ENCODE results near the gene AIMP1. TPM values are rescaled to one million over a fixed set of nuclear protein-coding genes. Genes with fewer than 3 reads are reported as not detected.

AIMP1 gene
- total and polyA plus RNA-seq, 4 experiments from 2014 or later, result 47.0 to 95.9 (median 62.3) TPM

DNA sequence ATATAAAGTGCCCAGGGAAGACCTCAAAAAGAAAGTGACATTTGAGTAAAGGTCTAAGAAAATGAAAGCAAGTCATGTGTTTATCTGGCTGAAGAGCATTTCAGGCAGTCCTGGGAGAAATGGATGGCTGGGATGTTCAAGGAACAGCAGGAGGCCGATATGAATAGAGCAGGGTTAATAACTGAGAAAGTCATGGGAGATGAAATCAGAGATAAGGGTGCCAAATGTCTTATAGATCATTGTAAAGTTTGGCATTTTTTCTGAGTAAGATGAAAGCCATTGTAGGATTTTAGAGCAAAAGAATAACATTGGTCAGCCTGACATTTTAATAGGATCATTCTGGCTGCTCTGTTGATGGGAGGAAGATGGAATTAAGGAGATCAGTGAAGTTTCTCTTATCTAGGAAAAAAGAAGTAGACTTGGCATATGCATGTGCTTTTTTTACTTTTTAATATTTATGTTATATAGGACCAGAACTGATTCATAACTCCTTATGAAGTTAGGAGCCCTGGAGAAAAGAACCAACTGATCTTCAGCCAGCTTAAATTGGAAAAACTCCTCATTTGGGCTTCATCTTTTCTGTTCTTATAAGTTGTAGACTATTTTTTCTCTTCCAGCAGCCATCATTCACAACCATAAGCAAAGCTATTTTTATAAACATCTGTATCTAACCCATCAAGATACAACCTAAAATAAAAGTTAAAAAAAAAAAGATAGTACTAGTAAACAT is 18.6 kb downstream of the AIMP1 start:
- Mint-ChIP-seq H3K36me3 (peaks cover 78 to 83% of the 10 kb centered on the region in 2 donors), H3K4me3 (no peak overlapping the region), H3K9me3 (peaks cover 5 to 16% (median 10%) of the 10 kb centered on the region in 8 donors), H3K27ac (no peak overlapping the region), H3K4me1 (peaks cover 10 to 19% (median 13%) of the 10 kb centered on the region in 4 donors), H3K27me3 (no peaks in the 10 kb centered on the region)
- no peak for DNase-seq
- no peak overlapping the region for H3K27ac ChIP-seq (ENCODE audit: low read depth, low read length)
- ChIA-PET CTCF (ENCODE audit: partially characterized antibody) (no interaction called here), POLR2A (ENCODE audit: partially characterized antibody) (interaction anchor here (0.6 kb wide), 1 partner anchor 190 kb away, joined by 3 read pairs; no protein-coding TSS in a partner anchor)
- no peaks in the 10 kb centered on the region for H3K9me3 ChIP-seq (ENCODE audit: control insufficient read depth in 1 of 2, low read length in 2 of 2)
- H3K27me3 ChIP-seq (ENCODE audit: insufficient read depth, low read length), result no peaks in the 10 kb centered on the region
- H3K4me3 ChIP-seq (ENCODE audit: low read length in 2 of 2), result no peak overlapping the region
- H3K4me1 ChIP-seq (ENCODE audit: insufficient read depth, low read length), result peaks cover under 1% of the 10 kb centered on the region
- peaks cover 53% of the 10 kb centered on the region for H3K36me3 ChIP-seq (ENCODE audit: insufficient read depth, low read length)
- intact Hi-C loops (cut with micrococcal nuclease), result no loop called here

DNA sequence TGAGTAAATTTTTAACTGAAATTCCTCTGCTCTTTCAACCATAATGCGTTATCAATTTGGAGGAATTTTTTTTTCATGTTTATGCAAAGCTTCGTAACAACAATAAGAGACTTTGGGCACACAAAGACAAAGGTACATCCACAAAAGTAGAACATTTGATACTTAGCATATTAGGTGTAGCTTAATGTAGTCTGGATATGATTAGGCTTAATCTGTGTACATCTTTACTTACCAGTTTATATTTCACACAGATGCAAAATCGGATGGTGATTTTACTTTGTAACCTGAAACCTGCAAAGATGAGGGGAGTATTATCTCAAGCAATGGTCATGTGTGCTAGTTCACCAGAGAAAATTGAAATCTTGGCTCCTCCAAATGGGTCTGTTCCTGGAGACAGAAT is 20.3 kb downstream of the AIMP1 start:
- peaks cover 81 to 90% of the 10 kb centered on the region in 2 donors for H3K36me3 Mint-ChIP-seq
- peaks cover 14% of the 10 kb centered on the region for H3K4me1 ChIP-seq (ENCODE audit: insufficient read depth, low read length)
- no peaks in the 10 kb centered on the region for H3K27me3 ChIP-seq (ENCODE audit: insufficient read depth, low read length)
- no peak overlapping the region for H3K27ac Mint-ChIP-seq
- no peak overlapping the region for H3K27ac ChIP-seq (ENCODE audit: low read depth, low read length)
- DNase-seq, result no peak
- H3K27me3 Mint-ChIP-seq, result no peaks in the 10 kb centered on the region
- H3K9me3 ChIP-seq (ENCODE audit: control insufficient read depth in 1 of 2, low read length in 2 of 2), result no peaks in the 10 kb centered on the region
- CTCF ChIA-PET (ENCODE audit: partially characterized antibody), result no interaction called here
- no peak overlapping the region for H3K4me3 ChIP-seq (ENCODE audit: low read length in 2 of 2)
- intact Hi-C loops (cut with micrococcal nuclease), result no loop called here
- peaks cover 22 to 36% (median 28%) of the 10 kb centered on the region in 4 donors for H3K4me1 Mint-ChIP-seq
- POLR2A ChIA-PET (ENCODE audit: partially characterized antibody), result no interaction called here
- peaks cover 47% of the 10 kb centered on the region for H3K36me3 ChIP-seq (ENCODE audit: insufficient read depth, low read length)
- no peak overlapping the region for H3K4me3 Mint-ChIP-seq
- peaks cover 6 to 21% (median 10%) of the 10 kb centered on the region in 8 donors for H3K9me3 Mint-ChIP-seq

- Histone ChIP-seq H3K4me1 (ENCODE audit: insufficient read depth, low read length) (peaks cover 18% of the 10 kb centered on the region), H3K36me3 (ENCODE audit: insufficient read depth, low read length) (peaks cover 42% of the 10 kb centered on the region), H3K27ac (ENCODE audit: low read depth, low read length) (no peak overlapping the region), H3K9me3 (ENCODE audit: control insufficient read depth in 1 of 2, low read length in 2 of 2) (no peaks in the 10 kb centered on the region), H3K4me3 (ENCODE audit: low read length in 2 of 2) (no peak overlapping the region), H3K27me3 (ENCODE audit: insufficient read depth, low read length) (no peaks in the 10 kb centered on the region)
- Mint-ChIP-seq H3K27ac (no peak overlapping the region), H3K9me3 (peaks cover 6 to 21% (median 10%) of the 10 kb centered on the region in 8 donors), H3K27me3 (no peaks in the 10 kb centered on the region), H3K4me3 (peak overlapping the region in 1 of 8 donors; percentile 32), H3K36me3 (peaks cover 80 to 89% of the 10 kb centered on the region in 2 donors), H3K4me1 (peaks cover 29 to 48% (median 39%) of the 10 kb centered on the region in 4 donors)
- ChIA-PET POLR2A (ENCODE audit: partially characterized antibody) (no interaction called here), CTCF (ENCODE audit: partially characterized antibody) (no interaction called here)
- intact Hi-C loops (cut with micrococcal nuclease), result no loop called here
- DNase-seq, result no peak
These were observed 21.6 kb downstream of the AIMP1 start for GRCh38 chr4:106337916-106338315.

DNA sequence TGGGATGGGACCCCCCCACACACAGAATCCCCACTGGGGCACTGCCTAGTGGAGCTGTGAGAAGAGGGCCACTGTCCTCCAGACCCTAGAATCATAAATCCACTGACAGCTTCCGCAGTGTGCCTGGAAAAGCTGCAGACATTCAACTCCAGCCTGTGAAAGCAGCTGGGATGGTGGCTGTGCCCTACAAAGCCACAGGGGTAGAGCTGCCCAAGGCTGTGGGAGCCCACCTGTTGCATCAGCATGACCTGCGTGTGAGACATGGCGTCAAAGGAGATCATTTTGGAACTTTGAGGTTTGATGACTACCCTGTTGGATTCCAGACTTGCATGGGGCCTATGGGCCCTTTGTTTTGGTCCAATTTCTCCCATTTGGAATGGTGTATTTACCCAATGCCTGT is 22.3 kb downstream of the AIMP1 start:
- no peak overlapping the region for H3K4me3 Mint-ChIP-seq
- H3K4me3 ChIP-seq (ENCODE audit: low read length in 2 of 2), result no peak overlapping the region
- no peak overlapping the region for H3K27ac Mint-ChIP-seq
- H3K4me1 ChIP-seq (ENCODE audit: insufficient read depth, low read length), result peaks cover 18% of the 10 kb centered on the region
- no peak for DNase-seq
- peaks cover 32 to 51% (median 44%) of the 10 kb centered on the region in 4 donors for H3K4me1 Mint-ChIP-seq
- peaks cover 36% of the 10 kb centered on the region for H3K36me3 ChIP-seq (ENCODE audit: insufficient read depth, low read length)
- no peaks in the 10 kb centered on the region for H3K27me3 Mint-ChIP-seq
- no peaks in the 10 kb centered on the region for H3K9me3 ChIP-seq (ENCODE audit: control insufficient read depth in 1 of 2, low read length in 2 of 2)
- H3K9me3 Mint-ChIP-seq, result peaks cover 6 to 21% (median 10%) of the 10 kb centered on the region in 8 donors
- ChIA-PET POLR2A (ENCODE audit: partially characterized antibody) (no interaction called here), CTCF (ENCODE audit: partially characterized antibody) (no interaction called here)
- no peak overlapping the region for H3K27ac ChIP-seq (ENCODE audit: low read depth, low read length)
- H3K27me3 ChIP-seq (ENCODE audit: insufficient read depth, low read length), result no peaks in the 10 kb centered on the region
- peaks cover 79 to 88% of the 10 kb centered on the region in 2 donors for H3K36me3 Mint-ChIP-seq
- intact Hi-C loops (cut with micrococcal nuclease), result loop anchor here (1.0 kb wide), 1 partner anchor 37 kb away; no protein-coding TSS in a partner anchor

GRCh38 chr4:106339431-106339830 is 23.1 kb downstream of the AIMP1 start:
- Mint-ChIP-seq H3K27ac (peak overlapping the region in 1 of 7 donors; percentile 40), H3K4me1 (peaks cover 37 to 58% (median 49%) of the 10 kb centered on the region in 4 donors), H3K4me3 (peak overlapping the region in 2 of 8 donors; percentile 31 to 46), H3K9me3 (peaks cover 6 to 21% (median 10%) of the 10 kb centered on the region in 8 donors), H3K27me3 (no peaks in the 10 kb centered on the region), H3K36me3 (peaks cover 81 to 88% of the 10 kb centered on the region in 2 donors)
- CTCF ChIA-PET (ENCODE audit: partially characterized antibody), result no interaction called here
- no peaks in the 10 kb centered on the region for H3K27me3 ChIP-seq (ENCODE audit: insufficient read depth, low read length)
- peaks cover 30% of the 10 kb centered on the region for H3K36me3 ChIP-seq (ENCODE audit: insufficient read depth, low read length)
- intact Hi-C loops (cut with micrococcal nuclease), result loop anchor here (1.0 kb wide), 1 partner anchor 38 kb away; no protein-coding TSS in a partner anchor
- POLR2A ChIA-PET (ENCODE audit: partially characterized antibody), result no interaction called here
- H3K9me3 ChIP-seq (ENCODE audit: control insufficient read depth in 1 of 2, low read length in 2 of 2), result no peaks in the 10 kb centered on the region
- H3K4me1 ChIP-seq (ENCODE audit: insufficient read depth, low read length), result peaks cover 18% of the 10 kb centered on the region
- no peak overlapping the region for H3K27ac ChIP-seq (ENCODE audit: low read depth, low read length)
- no peak for DNase-seq
- no peak overlapping the region for H3K4me3 ChIP-seq (ENCODE audit: low read length in 2 of 2)

DNA sequence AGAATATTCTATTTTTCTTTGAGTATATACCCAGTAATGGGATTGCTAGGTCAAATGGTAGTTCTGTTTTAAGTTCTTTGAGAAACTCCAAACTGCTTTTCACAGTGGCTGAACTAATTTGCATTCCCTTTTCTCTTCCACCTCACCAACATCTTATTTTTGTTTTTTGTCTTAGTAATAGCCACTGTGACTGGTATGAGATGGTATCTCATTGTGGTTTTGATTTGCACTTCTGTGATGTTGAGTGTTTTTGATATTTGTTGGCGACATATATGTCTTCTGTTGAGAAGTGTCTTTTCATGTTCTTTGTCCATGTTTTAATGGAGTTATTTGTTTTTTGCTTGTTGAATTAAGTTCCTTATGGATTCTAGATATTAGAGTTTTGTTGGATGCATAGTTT is 24.4 kb downstream of the AIMP1 start:
- Histone ChIP-seq H3K36me3 (ENCODE audit: insufficient read depth, low read length) (peaks cover 25% of the 10 kb centered on the region), H3K9me3 (ENCODE audit: control insufficient read depth in 1 of 2, low read length in 2 of 2) (no peaks in the 10 kb centered on the region), H3K4me3 (ENCODE audit: low read length in 2 of 2) (no peak overlapping the region), H3K27ac (ENCODE audit: low read depth, low read length) (no peak overlapping the region), H3K27me3 (ENCODE audit: insufficient read depth, low read length) (no peaks in the 10 kb centered on the region), H3K4me1 (ENCODE audit: insufficient read depth, low read length) (peaks cover 18% of the 10 kb centered on the region)
- H3K27me3 Mint-ChIP-seq, result no peaks in the 10 kb centered on the region
- H3K27ac Mint-ChIP-seq, result peak overlapping the region in 2 of 7 donors; percentile 2 to 24
- peaks cover 6 to 21% (median 10%) of the 10 kb centered on the region in 8 donors for H3K9me3 Mint-ChIP-seq
- peaks cover 39 to 62% (median 51%) of the 10 kb centered on the region in 4 donors for H3K4me1 Mint-ChIP-seq
- intact Hi-C loops (cut with micrococcal nuclease), result no loop called here
- H3K36me3 Mint-ChIP-seq, result peaks cover 79 to 84% of the 10 kb centered on the region in 2 donors
- ChIA-PET POLR2A (ENCODE audit: partially characterized antibody) (no interaction called here), CTCF (ENCODE audit: partially characterized antibody) (no interaction called here)
- no peak for DNase-seq
- peak overlapping the region in 4 of 8 donors; percentile 5 to 39 (median 18) for H3K4me3 Mint-ChIP-seq

- Histone ChIP-seq H3K27me3 (ENCODE audit: insufficient read depth, low read length) (no peaks in the 10 kb centered on the region), H3K9me3 (ENCODE audit: control insufficient read depth in 1 of 2, low read length in 2 of 2) (no peaks in the 10 kb centered on the region), H3K4me1 (ENCODE audit: insufficient read depth, low read length) (peaks cover 18% of the 10 kb centered on the region), H3K27ac (ENCODE audit: low read depth, low read length) (no peak overlapping the region), H3K36me3 (ENCODE audit: insufficient read depth, low read length) (peaks cover 11% of the 10 kb centered on the region), H3K4me3 (ENCODE audit: low read length in 2 of 2) (no peak overlapping the region)
- Mint-ChIP-seq H3K4me3 (peak overlapping the region in 1 of 8 donors; percentile 27), H3K9me3 (peaks cover 0 to 11% (median 3%) of the 10 kb centered on the region in 8 donors), H3K27ac (peak overlapping the region in 4 of 7 donors; percentile 20 to 77 (median 46)), H3K36me3 (peaks cover 72% of the 10 kb centered on the region in 2 donors), H3K4me1 (peaks cover 36 to 56% (median 48%) of the 10 kb centered on the region in 4 donors), H3K27me3 (no peaks in the 10 kb centered on the region)
- intact Hi-C loops (cut with micrococcal nuclease), result no loop called here
- ChIA-PET CTCF (ENCODE audit: partially characterized antibody) (interaction anchor here (0.9 kb wide), 1 partner anchor 16 kb away, joined by 3 read pairs; no protein-coding TSS in a partner anchor), POLR2A (ENCODE audit: partially characterized antibody) (no interaction called here)
- no peak for DNase-seq
These were observed 27.7 kb downstream of the AIMP1 start for GRCh38 chr4:106343865-106344646.
